Activated naive CD8-positive, alpha-beta T cell treated with anti-CD3 and anti-CD28 coated beads, Interleukin-2, amount 50 U/mL, for 24 hours (primary cell): ENCODE results near the gene PALS2.

Experiments used
- ATAC-seq: fragments of 150-1000 bp; cut with Tn5 transposase; one replicate; pipeline ENCODE4 v1.10.0; 2021
- DNase-seq: peaks from one replicate; pipeline ENCODE4 v3.0.0; 2021
- H3K27ac Mint-ChIP-seq: one replicate; pipeline ENCODE4 v1.8.0; 2021; ENCODE audit warnings: mild to moderate bottlenecking, mixed read lengths
- H3K27me3 Mint-ChIP-seq: one replicate; pipeline ENCODE4 v1.8.0; 2021; ENCODE audit warnings: mixed read lengths
- H3K36me3 Mint-ChIP-seq: one replicate; pipeline ENCODE4 v1.8.0; 2021; ENCODE audit warnings: low read depth, mixed read lengths
- H3K4me1 Mint-ChIP-seq: one replicate; pipeline ENCODE4 v1.8.0; 2021; ENCODE audit warnings: mixed read lengths
- H3K4me3 Mint-ChIP-seq: one replicate; pipeline ENCODE4 v1.8.0; 2021; ENCODE audit warnings: mild to moderate bottlenecking, moderate library complexity, mixed read lengths
- H3K9me3 Mint-ChIP-seq: one replicate; pipeline ENCODE4 v1.8.0; 2021; ENCODE audit warnings: mixed read lengths

PALS2 gene, protein sequence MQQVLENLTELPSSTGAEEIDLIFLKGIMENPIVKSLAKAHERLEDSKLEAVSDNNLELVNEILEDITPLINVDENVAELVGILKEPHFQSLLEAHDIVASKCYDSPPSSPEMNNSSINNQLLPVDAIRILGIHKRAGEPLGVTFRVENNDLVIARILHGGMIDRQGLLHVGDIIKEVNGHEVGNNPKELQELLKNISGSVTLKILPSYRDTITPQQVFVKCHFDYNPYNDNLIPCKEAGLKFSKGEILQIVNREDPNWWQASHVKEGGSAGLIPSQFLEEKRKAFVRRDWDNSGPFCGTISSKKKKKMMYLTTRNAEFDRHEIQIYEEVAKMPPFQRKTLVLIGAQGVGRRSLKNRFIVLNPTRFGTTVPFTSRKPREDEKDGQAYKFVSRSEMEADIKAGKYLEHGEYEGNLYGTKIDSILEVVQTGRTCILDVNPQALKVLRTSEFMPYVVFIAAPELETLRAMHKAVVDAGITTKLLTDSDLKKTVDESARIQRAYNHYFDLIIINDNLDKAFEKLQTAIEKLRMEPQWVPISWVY

DNA sequence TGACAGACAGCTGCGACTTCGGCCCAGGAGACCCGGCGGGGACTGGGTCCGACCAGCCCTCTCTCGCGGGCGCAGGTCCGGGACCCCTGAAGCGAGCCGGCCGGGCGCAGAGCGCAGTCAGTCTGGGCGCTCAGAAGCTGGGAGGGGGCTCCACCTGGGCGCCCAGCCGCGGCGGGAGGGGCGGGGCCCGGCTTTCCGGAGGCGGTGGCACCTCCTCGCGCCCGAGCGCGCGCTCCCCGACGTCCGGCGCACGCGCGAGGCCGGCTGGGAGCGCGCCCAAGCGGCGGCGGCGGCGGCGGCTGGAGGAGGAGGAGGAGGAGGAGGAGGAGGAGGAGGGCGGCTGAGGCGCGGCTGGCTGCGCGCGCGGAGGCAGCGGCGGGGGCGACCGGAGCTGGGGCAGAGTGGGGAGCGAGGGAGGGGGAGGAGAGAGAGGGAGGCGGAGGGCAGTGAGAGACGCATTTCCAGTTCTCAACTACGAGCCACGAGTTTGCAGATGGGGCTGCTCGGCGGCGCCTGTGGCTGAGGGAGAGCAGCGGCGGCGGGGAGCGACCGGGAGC, at the start of gene PALS2:
TSS of gene PALS2 (plus strand) at position 456 of the 557 bp plus-strand sequence. CDS start 50,216 bp downstream, outside the sequence.
- H3K27ac Mint-ChIP-seq: peak within 1 kb of the TSS; percentile 86
- no peaks in the 10 kb centered on the region for H3K9me3 Mint-ChIP-seq
- peaks cover 28% of the 10 kb centered on the region for H3K27me3 Mint-ChIP-seq
- ATAC-seq (peak; percentile 56), DNase-seq (peak; percentile 81)
- peaks cover 45% of the 10 kb centered on the region for H3K4me1 Mint-ChIP-seq
- peaks cover 3% of the 10 kb centered on the region for H3K36me3 Mint-ChIP-seq
- peak within 1 kb of the TSS; percentile 99 for H3K4me3 Mint-ChIP-seq

GRCh38 chr7:24531255-24531654, 42.0 kb upstream of the PALS2 start:
- ATAC-seq (no peak), DNase-seq (no peak)
- H3K9me3 Mint-ChIP-seq: no peaks in the 10 kb centered on the region
- H3K27me3 Mint-ChIP-seq: peaks cover 4% of the 10 kb centered on the region
- no peak overlapping the region for H3K4me3 Mint-ChIP-seq
- no peaks in the 10 kb centered on the region for H3K36me3 Mint-ChIP-seq
- H3K4me1 Mint-ChIP-seq: no peaks in the 10 kb centered on the region
- no peak overlapping the region for H3K27ac Mint-ChIP-seq

DNA sequence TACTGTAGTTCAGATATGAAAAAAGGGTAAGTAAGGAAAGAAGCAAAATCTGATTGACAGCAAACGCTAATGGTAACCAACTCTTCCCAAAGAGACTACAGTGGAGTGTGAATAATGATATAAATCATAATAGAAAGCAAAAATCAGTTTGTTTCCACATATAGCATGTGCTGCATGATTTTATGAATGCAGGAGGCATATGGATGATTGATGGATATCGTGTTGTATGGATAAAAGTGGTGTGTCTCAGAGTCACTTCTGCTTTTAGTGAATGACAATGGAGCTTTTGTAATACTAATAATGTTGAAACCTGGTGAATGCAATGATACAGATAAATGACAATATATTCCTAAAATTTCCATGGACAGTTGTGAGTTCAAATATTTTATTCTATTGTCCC, 36.6 kb upstream of the PALS2 start:
- Mint-ChIP-seq H3K4me1 (no peaks in the 10 kb centered on the region), H3K9me3 (no peaks in the 10 kb centered on the region), H3K36me3 (no peaks in the 10 kb centered on the region), H3K27me3 (no peaks in the 10 kb centered on the region), H3K4me3 (no peak overlapping the region), H3K27ac (no peak overlapping the region)
- ATAC-seq (no peak), DNase-seq (no peak)

DNA sequence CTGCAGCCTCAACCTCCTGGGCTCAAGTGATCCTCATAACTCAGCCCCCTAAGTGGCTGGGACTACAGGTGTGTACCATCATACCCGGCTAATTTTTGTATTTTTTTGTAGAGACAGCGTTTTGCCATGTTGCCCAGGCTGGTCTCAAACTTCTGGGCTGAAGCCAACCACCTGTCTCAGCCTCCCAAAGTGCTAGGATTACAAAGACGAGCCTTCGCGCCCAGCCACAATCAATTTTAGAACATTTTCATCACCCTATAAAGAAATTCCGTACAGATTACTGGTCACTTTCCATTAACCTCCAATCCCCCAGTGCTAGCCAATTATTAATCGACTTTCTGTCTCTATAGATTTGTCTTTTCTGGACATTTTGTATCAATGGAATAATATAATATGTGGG, 32.3 kb upstream of the PALS2 start:
- no peaks in the 10 kb centered on the region for H3K36me3 Mint-ChIP-seq
- H3K27ac Mint-ChIP-seq: no peak overlapping the region
- peaks cover 7% of the 10 kb centered on the region for H3K27me3 Mint-ChIP-seq
- H3K4me3 Mint-ChIP-seq: no peak overlapping the region
- DNase-seq (no peak), ATAC-seq (no peak)
- no peaks in the 10 kb centered on the region for H3K4me1 Mint-ChIP-seq
- H3K9me3 Mint-ChIP-seq: no peaks in the 10 kb centered on the region

DNA sequence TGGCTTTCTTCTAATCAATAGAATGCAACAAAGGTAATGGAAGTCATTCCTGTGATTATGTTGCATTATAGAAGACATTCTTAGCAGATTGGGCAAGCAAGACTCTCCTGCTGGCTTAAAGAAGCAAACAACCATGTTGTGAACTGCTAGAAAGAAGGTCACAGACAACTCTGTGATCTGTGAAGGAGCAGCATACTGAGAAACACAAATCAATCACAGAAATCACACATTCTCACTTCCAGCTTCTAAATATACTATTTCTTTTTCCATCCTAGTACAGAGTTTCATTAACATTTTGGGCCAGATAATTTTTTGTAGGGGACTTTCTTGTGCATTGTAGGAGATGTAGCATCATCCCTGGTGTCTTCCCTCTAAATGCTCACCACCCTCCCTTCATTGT, 28.0 kb upstream of the PALS2 start:
- no peak overlapping the region for H3K4me3 Mint-ChIP-seq
- no peaks in the 10 kb centered on the region for H3K4me1 Mint-ChIP-seq
- no peak for DNase-seq
- H3K9me3 Mint-ChIP-seq: no peaks in the 10 kb centered on the region
- H3K27me3 Mint-ChIP-seq: peaks cover 7% of the 10 kb centered on the region
- no peak for ATAC-seq
- no peak overlapping the region for H3K27ac Mint-ChIP-seq
- H3K36me3 Mint-ChIP-seq: no peaks in the 10 kb centered on the region

GRCh38 chr7:24548390-24548789, 24.9 kb upstream of the PALS2 start:
- Mint-ChIP-seq H3K36me3 (no peaks in the 10 kb centered on the region), H3K4me1 (no peaks in the 10 kb centered on the region), H3K27me3 (peaks cover 7% of the 10 kb centered on the region), H3K27ac (no peak overlapping the region), H3K4me3 (no peak overlapping the region), H3K9me3 (no peaks in the 10 kb centered on the region)
- DNase-seq: no peak
- ATAC-seq: no peak

DNA sequence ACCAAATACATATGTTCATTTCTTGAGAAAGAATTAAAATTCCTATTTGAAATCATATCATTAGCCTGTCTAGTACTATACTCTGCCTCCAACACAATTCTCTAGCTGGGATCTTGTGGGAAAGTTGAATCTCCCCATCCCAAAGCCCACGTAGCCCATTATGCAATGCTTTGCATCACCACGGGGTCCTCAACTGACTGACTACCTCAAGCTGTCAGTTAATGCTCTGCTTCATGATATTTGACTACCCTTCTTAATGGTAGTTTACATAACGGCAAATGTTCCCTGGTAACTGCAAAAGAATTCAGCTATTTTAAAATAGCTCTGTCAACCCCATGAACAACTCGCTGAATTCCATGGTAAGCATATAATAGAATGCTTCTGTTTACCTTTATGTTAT, 23.3 kb upstream of the PALS2 start:
- H3K9me3 Mint-ChIP-seq: no peaks in the 10 kb centered on the region
- no peaks in the 10 kb centered on the region for H3K4me1 Mint-ChIP-seq
- H3K36me3 Mint-ChIP-seq: no peaks in the 10 kb centered on the region
- ATAC-seq: no peak
- no peak for DNase-seq
- no peak overlapping the region for H3K4me3 Mint-ChIP-seq
- no peaks in the 10 kb centered on the region for H3K27me3 Mint-ChIP-seq
- H3K27ac Mint-ChIP-seq: no peak overlapping the region

DNA sequence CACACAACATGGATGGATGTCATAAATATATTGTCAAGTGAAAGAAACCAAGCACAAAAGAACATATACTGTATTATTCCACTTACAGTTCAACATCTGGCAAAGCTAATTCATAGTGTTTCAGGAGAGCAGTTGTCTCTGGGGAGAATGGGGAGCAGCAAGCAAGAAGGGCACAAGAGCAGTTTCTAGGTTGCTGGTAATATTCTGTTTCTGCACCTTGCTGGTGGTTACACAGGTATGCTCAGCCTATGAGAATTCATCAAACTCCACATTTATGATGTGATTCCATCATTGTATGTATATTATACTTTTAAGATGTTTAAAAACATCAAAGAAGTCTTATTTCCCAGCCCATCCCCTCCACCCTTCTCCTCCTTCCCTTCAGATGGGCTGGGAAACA, 18.1 kb upstream of the PALS2 start:
- H3K9me3 Mint-ChIP-seq: no peaks in the 10 kb centered on the region
- H3K4me1 Mint-ChIP-seq: peaks cover 1% of the 10 kb centered on the region

GRCh38 chr7:24555719-24556118, 17.5 kb upstream of the PALS2 start:
- ATAC-seq: no peak
- no peak overlapping the region for H3K4me3 Mint-ChIP-seq
- DNase-seq: no peak
- no peaks in the 10 kb centered on the region for H3K9me3 Mint-ChIP-seq
- no peak overlapping the region for H3K27ac Mint-ChIP-seq
- H3K4me1 Mint-ChIP-seq: peaks cover 7% of the 10 kb centered on the region
- no peaks in the 10 kb centered on the region for H3K27me3 Mint-ChIP-seq
- H3K36me3 Mint-ChIP-seq: no peaks in the 10 kb centered on the region

More for the DNA sequence above, 18.1 kb upstream of the PALS2 start:
- DNase-seq (no peak), ATAC-seq (no peak)
- H3K27ac Mint-ChIP-seq: no peak overlapping the region
- no peaks in the 10 kb centered on the region for H3K27me3 Mint-ChIP-seq
- no peaks in the 10 kb centered on the region for H3K36me3 Mint-ChIP-seq
- no peak overlapping the region for H3K4me3 Mint-ChIP-seq

DNA sequence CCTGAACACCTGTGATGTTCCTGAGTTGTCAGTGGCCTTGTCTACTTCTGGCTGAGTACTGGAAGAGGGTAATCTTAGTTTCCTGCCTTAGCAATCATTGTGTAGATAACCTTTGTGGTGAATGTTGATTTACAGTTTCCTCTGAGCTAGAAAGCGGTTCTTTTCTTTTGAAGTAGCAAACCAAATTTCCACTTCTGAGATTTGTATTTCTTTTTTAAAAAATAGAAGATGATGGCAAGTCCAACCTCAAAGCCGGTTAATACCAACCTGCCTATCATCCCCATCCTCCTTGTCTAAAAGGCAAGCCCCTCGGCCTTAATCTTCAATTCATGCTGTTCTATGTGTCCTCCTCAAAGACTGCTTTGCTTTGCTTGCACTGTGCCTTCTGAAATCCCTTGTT, 12.5 kb upstream of the PALS2 start:
- ATAC-seq (peak; percentile 89), DNase-seq (no peak)
- no peaks in the 10 kb centered on the region for H3K9me3 Mint-ChIP-seq
- H3K27me3 Mint-ChIP-seq: no peaks in the 10 kb centered on the region
- no peaks in the 10 kb centered on the region for H3K36me3 Mint-ChIP-seq
- H3K4me3 Mint-ChIP-seq: peak overlapping the region; percentile 7
- H3K4me1 Mint-ChIP-seq: peaks cover 18% of the 10 kb centered on the region
- no peak overlapping the region for H3K27ac Mint-ChIP-seq

DNA sequence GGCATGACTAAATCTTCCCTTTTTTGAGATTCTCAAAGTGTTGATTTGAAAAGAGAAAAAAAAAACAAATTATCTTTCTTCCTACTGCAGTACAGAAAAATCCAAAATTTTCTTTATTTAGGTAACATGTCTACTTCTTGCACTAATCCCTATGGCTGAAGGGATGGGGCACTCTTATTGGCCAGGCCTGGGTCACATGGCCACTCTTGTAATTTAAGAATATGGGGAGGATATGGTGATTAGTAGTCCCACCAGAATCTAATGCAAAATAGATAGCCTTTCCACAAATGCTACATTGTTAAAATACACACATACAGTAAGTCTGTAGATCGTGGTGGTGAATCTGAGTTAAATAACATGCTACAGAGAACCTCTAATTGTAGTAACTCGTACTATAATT, 7.0 kb upstream of the PALS2 start:
- DNase-seq: no peak
- Mint-ChIP-seq H3K4me1 (peaks cover 6% of the 10 kb centered on the region), H3K27me3 (peaks cover 18% of the 10 kb centered on the region), H3K4me3 (no peak overlapping the region), H3K27ac (no peak overlapping the region), H3K36me3 (no peaks in the 10 kb centered on the region), H3K9me3 (no peaks in the 10 kb centered on the region)
- no peak for ATAC-seq

DNA sequence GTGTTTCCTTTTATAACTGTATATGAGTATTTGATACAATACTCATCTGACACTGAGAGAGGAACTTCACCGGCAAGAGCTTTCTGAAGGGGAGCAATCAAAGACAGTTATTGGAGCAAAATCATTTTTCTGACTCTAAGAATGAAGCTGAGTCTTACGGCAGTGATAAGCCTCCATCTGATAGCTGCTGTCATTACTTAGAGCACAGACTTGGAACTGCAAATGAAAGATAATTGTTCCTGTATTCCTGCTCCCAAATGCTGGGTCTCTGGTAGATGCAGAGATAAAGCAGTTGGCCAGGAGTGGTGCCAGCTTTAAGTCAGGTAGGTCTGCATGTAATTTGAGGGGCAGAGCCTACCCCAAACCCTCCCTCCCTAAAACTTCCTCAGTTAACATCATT, 2.3 kb upstream of the PALS2 start:
- no peak overlapping the region for H3K4me3 Mint-ChIP-seq

DNA sequence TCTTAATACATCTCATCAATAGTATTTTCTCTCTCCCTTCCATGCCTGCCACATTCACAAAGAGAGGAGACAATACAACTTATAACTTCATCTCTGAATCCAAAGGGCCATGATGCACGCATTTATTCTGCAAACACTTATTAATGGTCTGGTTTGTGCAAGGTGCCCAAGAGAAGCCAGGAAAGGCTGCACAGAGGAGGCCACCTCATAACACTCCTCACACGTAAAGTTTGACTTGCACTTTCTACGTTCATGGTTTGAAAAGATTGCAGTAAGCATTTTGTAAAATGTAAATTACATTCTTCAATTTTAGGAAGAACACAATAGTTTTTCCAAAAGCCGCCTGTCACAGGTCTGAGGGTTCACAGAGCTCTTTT, 1.2 kb upstream of the PALS2 start:
- Mint-ChIP-seq H3K4me3 (peak overlapping the region; percentile 78), H3K27me3 (peaks cover 28% of the 10 kb centered on the region), H3K36me3 (peaks cover 3% of the 10 kb centered on the region), H3K4me1 (peaks cover 37% of the 10 kb centered on the region), H3K9me3 (no peaks in the 10 kb centered on the region), H3K27ac (peak overlapping the region; percentile 77)
- DNase-seq (no peak), ATAC-seq (no peak)

More for the DNA sequence above, 2.3 kb upstream of the PALS2 start:
- peaks cover 28% of the 10 kb centered on the region for H3K27me3 Mint-ChIP-seq
- peaks cover 3% of the 10 kb centered on the region for H3K36me3 Mint-ChIP-seq
- no peak for ATAC-seq
- peaks cover 30% of the 10 kb centered on the region for H3K4me1 Mint-ChIP-seq
- H3K9me3 Mint-ChIP-seq: no peaks in the 10 kb centered on the region
- H3K27ac Mint-ChIP-seq: no peak overlapping the region
- DNase-seq: no peak

- no peaks in the 10 kb centered on the region for H3K9me3 Mint-ChIP-seq
- peak overlapping the region; percentile 77 for H3K27ac Mint-ChIP-seq
- peaks cover 3% of the 10 kb centered on the region for H3K36me3 Mint-ChIP-seq
- peaks cover 28% of the 10 kb centered on the region for H3K27me3 Mint-ChIP-seq
- ATAC-seq (peak; percentile 24), DNase-seq (peak; percentile 18)
- peaks cover 41% of the 10 kb centered on the region for H3K4me1 Mint-ChIP-seq
- H3K4me3 Mint-ChIP-seq: peak overlapping the region; percentile 78
Measured at GRCh38 chr7:24572393-24572996, 757 bp upstream of the PALS2 start.
